Thoracic aorta (tissue), 2 donors: ENCODE data around the gene IL17RA. TPM values are rescaled to one million over a fixed set of nuclear protein-coding genes. Genes with fewer than 3 reads are reported as not detected.

Experiments used
- ATAC-seq: fragments of 150-250 bp; one replicate; pipeline ENCODE4 v1.8.0; 2017; ENCODE audit warnings: low read depth; ENCODE audit not compliant: insufficient number of reproducible peaks, low FRiP score
- DNase-seq: peaks from one replicate; pipeline ENCODE4 v3.0.0-alpha.2; 2020; ENCODE audit warnings: low spot score
- H3K27ac ChIP-seq, 2 donors: fragments of 200-600 bp; sonication (generic); 1 replicate in 1 of 2; 2 replicates in 1 of 2; pipeline ENCODE4 v1.5.1; 2016; ENCODE audit warnings: mild to moderate bottlenecking in 2 of 2, moderate library complexity in 2 of 2
- H3K27me3 ChIP-seq: fragments of 200-600 bp; sonication (generic); replicated peaks from 2 replicates; pipeline ENCODE4 v1.6.0; 2016; ENCODE audit warnings: mild to moderate bottlenecking; ENCODE audit not compliant: insufficient read depth
- H3K36me3 ChIP-seq: fragments of 200-600 bp; sonication (generic); one replicate; pipeline ENCODE4 v1.5.1; 2016
- H3K4me1 ChIP-seq, 2 donors: fragments of 200-600 bp; sonication (generic); 1 replicate in 1 of 2; 2 replicates in 1 of 2; pipeline versions ENCODE4 v1.5.1 to v1.6.0; 2016; ENCODE audit warnings: low read depth in 2 of 2, mild to moderate bottlenecking in 1 of 2; ENCODE audit not compliant: control insufficient read depth in 1 of 2
- H3K4me3 ChIP-seq: fragments of 200-600 bp; sonication (generic); 2 replicates; pipeline ENCODE4 v1.5.1; 2016; ENCODE audit warnings: mild to moderate bottlenecking
- H3K9me3 ChIP-seq: fragments of 200-600 bp; sonication (generic); 2 replicates; pipeline ENCODE4 v1.5.1; 2016
- CTCF ChIP-seq: fragments of 200-600 bp; sonication (generic); IDR thresholded peaks from one replicate; pipeline ENCODE4 v1.5.1; 2019; ENCODE audit warnings: antibody characterized with exemption
- total RNA-seq, 2 donors: library from RNA; depleted of rRNA; stranded (reverse); fragments of >200 nt; gene quantifications; one replicate each; pipeline versions ENCODE4 v1.1.0 to v1.2.3, GENCODE V29; 2016

IL17RA gene
- total RNA-seq, 2 donors from 2014 or later, result 28.4 to 34.1 TPM

GRCh38 chr22:17114898-17115235 is 30.1 kb downstream of the IL17RA start:
- ATAC-seq (no peak), DNase-seq (no peak)
- no peak for TF ChIP-seq CTCF
- Histone ChIP-seq H3K27me3 (no peaks in the 10 kb centered on the region), H3K9me3 (no peaks in the 10 kb centered on the region), H3K4me1 (no peaks in the 10 kb centered on the region), H3K27ac (no peak overlapping the region), H3K36me3 (peaks cover 4% of the 10 kb centered on the region), H3K4me3 (no peak overlapping the region)

GRCh38 chr22:17115236-17115635 is 30.4 kb downstream of the IL17RA start:
- Histone ChIP-seq H3K4me3 (no peak overlapping the region), H3K27ac (no peak overlapping the region), H3K36me3 (peaks cover under 1% of the 10 kb centered on the region), H3K9me3 (no peaks in the 10 kb centered on the region), H3K27me3 (no peaks in the 10 kb centered on the region), H3K4me1 (no peaks in the 10 kb centered on the region)
- TF ChIP-seq CTCF, result no peak
- DNase-seq (no peak), ATAC-seq (no peak)

GRCh38 chr22:17115945-17116565 is 31.3 kb downstream of the IL17RA start:
- H3K4me1 ChIP-seq, result no peaks in the 10 kb centered on the region
- no peak for DNase-seq
- TF ChIP-seq CTCF, result no peak
- H3K27ac ChIP-seq, result no peak overlapping the region
- no peak overlapping the region for H3K4me3 ChIP-seq
- no peaks in the 10 kb centered on the region for H3K9me3 ChIP-seq
- no peaks in the 10 kb centered on the region for H3K36me3 ChIP-seq
- ATAC-seq, result no peak
- no peaks in the 10 kb centered on the region for H3K27me3 ChIP-seq

GRCh38 chr22:17116572-17117330 is 32.0 kb downstream of the IL17RA start:
- no peaks in the 10 kb centered on the region for H3K9me3 ChIP-seq
- H3K4me1 ChIP-seq, result peaks cover 3 to 5% of the 10 kb centered on the region in 2 donors
- no peak overlapping the region for H3K4me3 ChIP-seq
- DNase-seq, result no peak
- no peak for ATAC-seq
- H3K27me3 ChIP-seq, result peaks cover 4% of the 10 kb centered on the region
- H3K27ac ChIP-seq, result no peak overlapping the region
- H3K36me3 ChIP-seq, result no peaks in the 10 kb centered on the region
- no peak for TF ChIP-seq CTCF

- TF ChIP-seq CTCF, result no peak
- DNase-seq (no peak), ATAC-seq (no peak)
- Histone ChIP-seq H3K4me3 (no peak overlapping the region), H3K36me3 (no peaks in the 10 kb centered on the region), H3K4me1 (peaks cover 5 to 8% of the 10 kb centered on the region in 2 donors), H3K9me3 (no peaks in the 10 kb centered on the region), H3K27ac (no peak overlapping the region), H3K27me3 (peaks cover 11% of the 10 kb centered on the region)
Measured at GRCh38 chr22:17117400-17117799, 32.6 kb downstream of the IL17RA start.
